Gastroesophageal sphincter (tissue), 3 donors: ENCODE results near the gene FOXO3.

Experiments
- POLR2A ChIP-seq, 2 donors: fragments of 450-650 bp; IDR thresholded peaks; one replicate each; pipeline ENCODE4 v1.6.1; 2017; ENCODE audit warnings: antibody characterized with exemption in 2 of 2, mild to moderate bottlenecking in 2 of 2, moderate library complexity in 1 of 2
- TF ChIP-seq, protein P1 (sequence below), 4 experiments: fragments of 200-600 bp in 2 of 4; fragments of 450-650 bp in 2 of 4; sonication (generic) in 1 of 4; IDR thresholded peaks; one replicate each; pipeline ENCODE4 v1.5.1; 2017 to 2019; ENCODE audit warnings: antibody characterized with exemption in 4 of 4, mild to moderate bottlenecking in 2 of 4, moderate library complexity in 2 of 4

GRCh38 chr6:108556250-108556649 is 4.5 kb upstream of the FOXO3 start:
- TF ChIP-seq, protein P1, sequence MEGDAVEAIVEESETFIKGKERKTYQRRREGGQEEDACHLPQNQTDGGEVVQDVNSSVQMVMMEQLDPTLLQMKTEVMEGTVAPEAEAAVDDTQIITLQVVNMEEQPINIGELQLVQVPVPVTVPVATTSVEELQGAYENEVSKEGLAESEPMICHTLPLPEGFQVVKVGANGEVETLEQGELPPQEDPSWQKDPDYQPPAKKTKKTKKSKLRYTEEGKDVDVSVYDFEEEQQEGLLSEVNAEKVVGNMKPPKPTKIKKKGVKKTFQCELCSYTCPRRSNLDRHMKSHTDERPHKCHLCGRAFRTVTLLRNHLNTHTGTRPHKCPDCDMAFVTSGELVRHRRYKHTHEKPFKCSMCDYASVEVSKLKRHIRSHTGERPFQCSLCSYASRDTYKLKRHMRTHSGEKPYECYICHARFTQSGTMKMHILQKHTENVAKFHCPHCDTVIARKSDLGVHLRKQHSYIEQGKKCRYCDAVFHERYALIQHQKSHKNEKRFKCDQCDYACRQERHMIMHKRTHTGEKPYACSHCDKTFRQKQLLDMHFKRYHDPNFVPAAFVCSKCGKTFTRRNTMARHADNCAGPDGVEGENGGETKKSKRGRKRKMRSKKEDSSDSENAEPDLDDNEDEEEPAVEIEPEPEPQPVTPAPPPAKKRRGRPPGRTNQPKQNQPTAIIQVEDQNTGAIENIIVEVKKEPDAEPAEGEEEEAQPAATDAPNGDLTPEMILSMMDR (IDR thresholded peaks at IDR 0.05), result no peak
- TF ChIP-seq POLR2A (IDR thresholded peaks at IDR 0.05), result no peak
